PFSK-1 (cell line): ENCODE measurements around the gene FGFR2.

ENCODE experiments used
- SIN3A ChIP-seq: IDR thresholded peaks from 2 replicates; pipeline ENCODE4 v1.6.1; 2012; ENCODE audit warnings: mild to moderate bottlenecking, low read length, moderate library complexity, borderline replicate concordance; ENCODE audit not compliant: insufficient read depth
- TAF1 ChIP-seq: IDR thresholded peaks from 2 replicates; pipeline ENCODE4 v1.6.1; 2012; ENCODE audit warnings: low read length, control low read depth, borderline replicate concordance; ENCODE audit not compliant: insufficient read depth

DNA sequence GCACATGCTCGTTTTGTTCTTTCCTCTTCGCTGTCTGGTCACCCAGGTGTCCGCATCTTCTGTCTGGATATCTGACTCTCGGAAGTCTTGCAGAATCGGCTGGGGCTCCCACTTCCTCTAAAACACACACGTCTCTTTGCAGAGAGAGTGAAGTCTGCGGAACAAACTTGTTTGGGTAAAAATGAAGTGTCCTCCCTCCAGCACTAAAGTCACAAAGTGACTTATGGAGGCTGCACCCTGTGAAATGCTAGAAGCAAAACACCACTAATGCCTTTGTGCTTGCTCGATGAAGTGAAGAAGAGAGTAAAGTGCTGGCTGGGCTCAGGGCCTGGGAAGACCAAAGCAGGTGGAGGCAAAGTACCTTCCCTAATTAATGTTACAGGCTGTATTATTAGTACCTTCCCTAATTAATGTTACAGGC lies 71.4 kb downstream of the FGFR2 start:
- TF ChIP-seq SIN3A (no peak), TAF1 (no peak)
